ENCODE measurements around the gene CARD11.

CARD11 gene

DNA sequence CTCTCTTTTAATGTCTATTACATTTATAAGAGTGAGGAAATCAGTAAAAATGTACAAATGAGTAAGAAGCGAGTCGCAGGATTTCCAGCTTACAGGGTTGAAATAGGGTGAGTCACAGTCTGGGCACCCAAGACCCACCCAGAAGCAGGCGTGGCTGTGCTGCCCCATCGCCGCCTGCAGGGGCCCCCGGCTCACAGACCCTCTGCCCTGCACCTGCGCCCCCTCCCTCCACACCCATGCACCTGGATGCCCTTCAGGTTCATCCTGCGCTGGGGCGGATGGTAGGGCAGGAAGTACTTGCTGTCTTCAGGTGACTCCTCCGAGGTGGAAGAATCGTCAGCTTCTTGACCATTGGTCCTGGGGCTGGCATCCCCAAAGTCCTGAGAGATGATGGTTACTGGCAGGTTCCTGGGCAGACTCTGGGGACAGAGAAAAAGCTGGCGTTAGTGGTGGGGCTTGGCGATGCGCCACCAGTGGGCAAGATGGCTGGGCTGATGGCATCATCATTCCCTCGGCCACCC, 109.4 kb downstream of the CARD11 start:
- no peaks in the 10 kb centered on the region for H3K9me3 ChIP-seq (ENCODE audit: low read length)
- peaks cover 5% of the 10 kb centered on the region for H3K27me3 ChIP-seq (ENCODE audit: insufficient read depth, low read length)
- H3K4me3 ChIP-seq (ENCODE audit: low read length): no peak overlapping the region
- no peaks in the 10 kb centered on the region for H3K36me3 ChIP-seq (ENCODE audit: insufficient read depth, low read length)
- no peak overlapping the region for H2AFZ ChIP-seq (ENCODE audit: low read depth, low read length)
- H3K4me1 ChIP-seq (ENCODE audit: insufficient read depth, low read length): no peaks in the 10 kb centered on the region

DNA sequence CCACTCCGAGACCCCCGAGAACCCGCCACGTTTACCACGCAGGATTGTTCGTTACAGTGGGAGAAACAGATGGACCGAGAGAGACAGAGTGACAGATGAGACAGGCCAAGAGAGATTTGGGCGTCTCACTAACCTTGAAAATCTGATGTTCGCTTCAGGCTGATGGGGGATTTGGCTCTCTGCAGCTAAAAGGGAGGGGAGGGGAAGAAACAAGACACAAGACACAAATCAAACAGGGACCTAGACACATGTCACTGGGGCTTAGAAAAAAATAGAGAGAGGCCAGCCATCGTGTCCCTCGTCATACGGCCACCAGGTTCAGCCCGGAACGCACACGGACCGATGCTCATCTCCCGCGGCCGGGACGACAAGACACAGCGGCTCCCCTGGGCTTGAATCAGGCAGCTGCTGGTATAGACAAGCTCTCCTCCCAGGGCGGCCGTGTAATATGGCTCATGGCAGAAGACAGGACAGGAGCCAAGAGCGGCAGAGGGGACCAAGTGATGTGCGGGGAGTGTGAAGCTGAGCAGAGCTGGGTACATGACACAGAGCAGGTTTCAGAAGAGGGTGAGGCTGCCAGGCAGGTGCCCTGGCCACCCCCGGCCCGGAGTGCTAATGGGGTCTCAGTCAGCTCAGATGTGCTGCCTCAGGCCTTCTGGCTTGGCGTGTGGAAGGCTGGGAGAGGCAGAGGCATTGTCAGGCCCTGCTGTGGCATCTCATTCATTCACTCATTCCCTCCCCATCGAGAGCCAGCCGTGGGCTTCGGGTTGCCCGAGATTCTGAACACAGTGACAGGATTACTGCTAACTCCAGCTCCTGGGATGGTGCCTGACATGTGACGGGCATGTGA, 111.0 kb downstream of the CARD11 start:
- Histone ChIP-seq H3K4me3 (ENCODE audit: low read length) (no peak overlapping the region), H3K27me3 (ENCODE audit: insufficient read depth, low read length) (peaks cover 8% of the 10 kb centered on the region), H3K4me1 (ENCODE audit: insufficient read depth, low read length) (no peaks in the 10 kb centered on the region), H3K9me3 (ENCODE audit: low read length) (no peaks in the 10 kb centered on the region), H2AFZ (ENCODE audit: low read depth, low read length) (no peak overlapping the region), H3K36me3 (ENCODE audit: insufficient read depth, low read length) (no peaks in the 10 kb centered on the region)

DNA sequence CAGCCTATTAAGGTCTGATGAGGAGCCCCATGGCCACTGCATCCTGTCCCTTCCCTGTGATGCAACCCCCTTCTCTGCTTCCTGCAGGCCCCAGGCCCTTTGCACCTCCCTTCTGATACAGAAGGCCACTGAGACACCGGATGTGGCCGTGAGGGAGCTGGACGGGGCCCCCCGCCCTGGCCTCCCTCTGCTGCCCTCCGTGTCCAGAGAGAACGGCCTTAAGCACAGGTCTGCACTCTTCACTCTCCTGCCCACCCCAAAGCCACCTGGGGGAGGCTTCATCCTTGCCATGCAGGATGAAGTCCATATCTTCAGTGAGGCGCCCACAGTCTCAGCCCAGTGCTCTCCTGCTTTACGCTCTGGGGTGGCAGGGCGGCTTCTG, 112.6 kb downstream of the CARD11 start:
- H3K4me1 ChIP-seq (ENCODE audit: insufficient read depth, low read length): no peaks in the 10 kb centered on the region
- H3K9me3 ChIP-seq (ENCODE audit: low read length): no peaks in the 10 kb centered on the region
- H3K36me3 ChIP-seq (ENCODE audit: insufficient read depth, low read length): no peaks in the 10 kb centered on the region
- no peak overlapping the region for H2AFZ ChIP-seq (ENCODE audit: low read depth, low read length)
- no peak overlapping the region for H3K4me3 ChIP-seq (ENCODE audit: low read length)
- peaks cover 8% of the 10 kb centered on the region for H3K27me3 ChIP-seq (ENCODE audit: insufficient read depth, low read length)

DNA sequence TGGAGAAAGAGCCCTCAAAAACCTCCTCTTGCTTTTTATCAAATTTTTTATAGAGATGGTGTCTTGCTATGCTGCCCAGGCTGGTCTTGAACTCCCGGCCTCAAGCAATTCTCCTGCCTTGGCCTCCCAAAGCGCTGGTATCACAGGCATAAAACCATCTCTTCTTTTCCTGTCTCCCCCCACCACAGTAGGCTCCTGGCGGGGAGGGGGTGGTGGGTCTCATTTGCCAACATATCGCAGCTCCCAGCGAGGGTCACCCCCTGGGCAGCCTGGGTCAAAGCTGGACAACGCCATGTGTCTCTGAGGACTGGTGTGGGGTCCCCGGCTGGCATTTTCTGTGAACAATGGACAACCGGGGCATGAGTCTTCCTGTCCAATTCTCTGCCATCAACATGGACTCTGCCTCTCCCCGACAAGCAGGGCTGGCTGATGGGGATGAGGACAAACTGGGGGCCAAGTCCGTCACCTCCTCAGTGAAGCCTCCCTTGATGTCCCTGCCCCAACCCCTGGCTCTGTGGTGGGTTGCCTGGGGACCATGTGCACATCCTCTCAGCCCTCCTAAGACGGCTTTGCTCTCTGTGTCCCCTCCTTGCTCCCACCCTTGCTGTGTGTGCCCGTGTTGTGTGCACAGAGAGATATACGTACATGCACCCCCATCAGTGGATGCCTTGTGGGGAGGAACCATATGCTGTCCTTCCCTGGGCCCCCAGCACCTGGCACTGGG, 113.2 kb downstream of the CARD11 start:
- Histone ChIP-seq H3K9me3 (ENCODE audit: low read length) (no peaks in the 10 kb centered on the region), H3K4me3 (ENCODE audit: low read length) (no peak overlapping the region), H3K27me3 (ENCODE audit: insufficient read depth, low read length) (peaks cover 13% of the 10 kb centered on the region), H2AFZ (ENCODE audit: low read depth, low read length) (no peak overlapping the region), H3K36me3 (ENCODE audit: insufficient read depth, low read length) (no peaks in the 10 kb centered on the region), H3K4me1 (ENCODE audit: insufficient read depth, low read length) (no peaks in the 10 kb centered on the region)

DNA sequence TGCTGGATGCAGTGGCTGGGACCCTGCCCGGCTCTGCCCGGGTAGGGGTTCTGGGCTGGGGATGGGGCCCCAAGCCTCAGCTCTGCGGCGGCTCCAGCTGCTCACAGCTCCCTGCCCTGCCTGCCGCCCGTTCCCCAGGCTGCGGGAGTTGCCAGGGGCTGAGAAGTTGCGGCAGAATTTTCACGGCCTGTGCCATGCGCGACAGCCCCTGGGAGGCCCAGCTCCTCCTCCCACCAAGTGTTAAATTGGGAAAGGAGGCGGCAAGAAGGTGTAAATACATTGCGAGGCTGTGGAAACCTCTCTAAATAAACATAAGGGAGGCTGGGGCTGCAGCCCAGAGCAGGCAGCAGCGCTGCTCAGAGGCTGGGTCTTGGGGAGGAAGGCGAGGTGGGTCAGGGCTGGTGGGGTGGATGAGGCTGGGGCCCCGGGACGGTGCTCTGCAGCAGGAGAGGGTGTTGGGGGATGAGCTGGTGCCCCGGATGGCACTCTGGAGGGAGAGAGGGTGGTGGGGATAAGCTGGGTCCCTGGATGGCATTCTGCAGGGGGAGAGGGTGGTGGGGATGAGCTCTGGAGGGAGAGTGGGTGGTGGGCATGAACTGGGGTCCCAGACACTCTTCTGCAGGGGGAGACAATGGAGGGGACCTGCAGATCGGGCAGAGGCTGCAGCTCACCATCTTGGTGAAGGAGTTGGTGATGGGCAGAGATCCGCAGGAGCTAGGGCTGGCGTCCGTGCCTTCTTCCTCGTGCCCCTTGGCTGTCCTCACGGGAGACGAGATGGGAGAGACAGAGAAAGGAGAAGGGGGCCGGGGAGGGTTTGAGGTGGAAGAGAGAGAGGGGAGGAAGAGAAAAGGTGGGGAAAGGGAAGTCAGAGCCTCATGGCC, 114.1 kb downstream of the CARD11 start:
- H2AFZ ChIP-seq (ENCODE audit: low read depth, low read length): no peak overlapping the region
- no peak overlapping the region for H3K4me3 ChIP-seq (ENCODE audit: low read length)
- no peaks in the 10 kb centered on the region for H3K36me3 ChIP-seq (ENCODE audit: insufficient read depth, low read length)
- no peaks in the 10 kb centered on the region for H3K4me1 ChIP-seq (ENCODE audit: insufficient read depth, low read length)
- no peaks in the 10 kb centered on the region for H3K9me3 ChIP-seq (ENCODE audit: low read length)
- peaks cover 13% of the 10 kb centered on the region for H3K27me3 ChIP-seq (ENCODE audit: insufficient read depth, low read length)

DNA sequence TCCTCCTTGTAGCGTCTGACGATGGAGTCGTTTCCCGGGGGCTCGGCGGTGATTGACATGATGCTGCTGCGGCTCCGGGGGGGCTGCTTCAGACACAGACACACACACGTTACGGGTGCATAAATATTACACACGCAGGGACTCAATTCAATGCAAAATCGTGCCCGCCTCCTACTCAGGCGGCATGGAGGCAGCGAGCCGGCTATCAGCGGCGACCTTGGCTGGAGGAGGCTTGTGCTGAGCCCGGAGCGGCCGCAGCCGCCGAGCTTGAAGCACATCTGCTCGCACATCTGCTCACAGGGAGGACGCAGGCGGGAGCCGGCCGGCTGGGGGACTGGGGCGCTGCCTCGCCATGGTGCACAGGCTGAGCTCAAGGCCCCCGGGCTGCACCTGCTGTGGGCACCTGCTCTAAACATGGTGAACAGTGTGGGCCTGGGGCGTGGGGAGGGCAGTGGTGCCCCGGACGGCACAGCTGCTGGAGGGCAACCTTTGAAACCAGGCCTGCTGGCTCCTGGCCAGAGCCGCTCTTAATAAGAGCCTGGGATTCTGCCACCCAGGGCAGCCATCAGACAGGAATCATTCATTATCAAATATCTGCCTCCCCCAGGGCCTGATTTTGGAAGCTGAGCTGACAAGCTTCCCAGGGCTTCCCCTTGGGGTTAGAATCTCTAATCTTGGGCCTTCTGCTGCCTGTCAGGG, 114.9 kb downstream of the CARD11 start:
- Histone ChIP-seq H3K36me3 (ENCODE audit: insufficient read depth, low read length) (no peaks in the 10 kb centered on the region), H2AFZ (ENCODE audit: low read depth, low read length) (no peak overlapping the region), H3K4me3 (ENCODE audit: low read length) (no peak overlapping the region), H3K27me3 (ENCODE audit: insufficient read depth, low read length) (peaks cover 13% of the 10 kb centered on the region), H3K4me1 (ENCODE audit: insufficient read depth, low read length) (no peaks in the 10 kb centered on the region), H3K9me3 (ENCODE audit: low read length) (no peaks in the 10 kb centered on the region)

DNA sequence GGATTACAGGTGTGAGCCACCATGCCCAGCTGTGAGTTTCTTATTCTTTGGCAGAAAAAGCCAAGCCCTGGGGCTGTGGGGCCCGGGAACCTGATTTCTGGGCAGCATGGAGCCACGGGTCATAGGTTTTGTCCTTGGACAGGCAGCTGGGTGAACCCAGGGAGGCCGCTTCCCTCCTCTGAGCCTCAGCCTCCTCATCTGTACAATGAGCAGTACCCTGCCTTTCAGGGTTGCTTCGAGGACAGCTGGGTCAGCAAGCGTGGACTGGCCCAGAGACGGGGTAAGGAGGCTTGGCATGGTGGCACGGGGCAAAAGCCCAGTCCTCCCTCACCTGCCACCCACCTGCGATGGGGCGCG, 115.4 kb downstream of the CARD11 start:
- Histone ChIP-seq H3K36me3 (ENCODE audit: insufficient read depth, low read length) (no peaks in the 10 kb centered on the region), H3K4me1 (ENCODE audit: insufficient read depth, low read length) (no peaks in the 10 kb centered on the region), H3K4me3 (ENCODE audit: low read length) (no peak overlapping the region), H3K27me3 (ENCODE audit: insufficient read depth, low read length) (peaks cover 13% of the 10 kb centered on the region), H2AFZ (ENCODE audit: low read depth, low read length) (no peak overlapping the region), H3K9me3 (ENCODE audit: low read length) (no peaks in the 10 kb centered on the region)

DNA sequence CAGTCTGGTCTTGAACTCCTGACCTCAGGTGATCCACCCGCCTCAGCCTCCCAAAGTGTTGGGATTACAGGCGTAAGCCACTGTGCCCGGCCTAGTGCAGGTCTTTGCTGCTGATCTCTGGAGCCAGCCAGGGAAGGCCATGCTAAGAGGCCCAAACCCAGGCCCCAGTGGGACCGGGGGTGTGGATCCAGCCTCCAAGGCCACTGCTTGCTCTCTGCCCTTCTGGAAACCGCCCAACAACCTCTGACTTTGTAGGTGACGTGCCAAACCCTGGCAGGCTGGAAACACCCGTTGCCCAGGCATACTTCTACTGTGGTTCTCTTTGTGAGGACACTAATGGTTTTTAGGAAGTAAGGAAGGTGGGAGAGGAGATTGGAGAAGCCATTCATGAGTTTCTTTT, 116.1 kb downstream of the CARD11 start:
- Histone ChIP-seq H2AFZ (ENCODE audit: low read depth, low read length) (no peak overlapping the region), H3K27me3 (ENCODE audit: insufficient read depth, low read length) (peaks cover 13% of the 10 kb centered on the region), H3K4me3 (ENCODE audit: low read length) (no peak overlapping the region), H3K4me1 (ENCODE audit: insufficient read depth, low read length) (no peaks in the 10 kb centered on the region), H3K9me3 (ENCODE audit: low read length) (no peaks in the 10 kb centered on the region), H3K36me3 (ENCODE audit: insufficient read depth, low read length) (no peaks in the 10 kb centered on the region)

DNA sequence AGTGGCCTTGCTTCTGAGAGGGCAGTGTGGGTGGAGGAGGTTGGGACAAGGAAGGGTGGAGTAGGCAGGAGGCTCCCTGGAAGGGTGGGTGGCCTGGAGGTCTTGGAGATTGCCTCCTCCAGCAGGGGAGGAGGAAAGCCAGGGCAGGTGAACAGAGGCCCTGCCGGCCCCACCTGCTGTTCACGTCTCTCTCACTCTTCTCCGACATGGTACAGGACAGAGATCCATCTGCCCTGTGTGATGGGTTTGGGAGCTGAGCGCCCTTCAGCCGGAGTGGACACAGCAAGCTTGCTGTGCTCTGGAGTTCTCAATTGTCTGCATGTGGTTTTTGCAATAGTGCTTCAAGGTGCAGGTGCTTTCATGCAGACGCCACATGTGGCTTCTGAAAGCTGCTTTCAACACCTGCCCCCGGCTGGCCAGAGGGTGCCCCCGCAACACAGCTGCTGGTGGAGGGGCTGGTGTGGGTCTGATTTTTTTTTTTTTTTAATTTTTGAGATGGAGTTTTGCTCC, 116.7 kb downstream of the CARD11 start:
- H3K27me3 ChIP-seq (ENCODE audit: insufficient read depth, low read length): peaks cover 13% of the 10 kb centered on the region
- H2AFZ ChIP-seq (ENCODE audit: low read depth, low read length): no peak overlapping the region
- no peaks in the 10 kb centered on the region for H3K36me3 ChIP-seq (ENCODE audit: insufficient read depth, low read length)
- peaks cover 6% of the 10 kb centered on the region for H3K4me1 ChIP-seq (ENCODE audit: insufficient read depth, low read length)
- H3K9me3 ChIP-seq (ENCODE audit: low read length): no peaks in the 10 kb centered on the region
- H3K4me3 ChIP-seq (ENCODE audit: low read length): no peak overlapping the region

DNA sequence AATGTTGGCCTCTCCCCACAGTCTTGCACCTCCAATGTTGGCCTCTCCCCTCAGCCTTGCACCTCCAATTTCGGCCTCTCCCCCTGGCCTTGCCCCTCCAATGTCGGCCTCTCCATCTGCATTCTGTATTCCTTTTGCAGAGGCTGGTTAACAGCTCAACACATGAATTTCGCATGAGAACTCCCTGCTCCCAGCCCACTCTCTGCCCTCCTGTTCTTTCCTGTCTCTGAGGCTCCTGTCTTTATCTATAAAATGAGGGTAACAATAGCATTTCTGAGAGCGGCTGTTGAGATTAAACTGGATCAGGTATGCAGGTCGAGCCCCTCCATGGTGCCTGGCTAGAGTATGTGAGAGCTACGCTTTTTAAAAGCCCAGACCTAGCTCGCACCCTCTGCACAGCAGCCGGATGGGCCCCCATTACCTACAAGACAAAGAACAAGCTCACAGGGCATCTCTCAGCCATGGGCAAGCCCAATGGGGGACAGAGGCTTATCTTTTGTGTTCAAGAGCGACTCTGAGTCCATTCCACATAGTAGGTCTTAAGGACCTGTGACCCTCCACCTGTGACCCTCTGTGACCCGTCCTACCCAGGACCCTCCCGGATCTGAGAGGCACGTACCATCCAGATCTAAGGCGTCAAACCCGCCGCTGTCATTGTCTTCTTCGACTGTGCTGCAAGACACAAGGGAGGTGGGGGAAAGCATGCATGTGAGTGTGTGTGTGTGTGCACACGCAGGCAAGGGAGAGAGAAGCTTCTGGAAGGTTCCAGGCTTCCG, 117.4 kb downstream of the CARD11 start:
- Histone ChIP-seq H2AFZ (ENCODE audit: low read depth, low read length) (no peak overlapping the region), H3K36me3 (ENCODE audit: insufficient read depth, low read length) (no peaks in the 10 kb centered on the region), H3K4me3 (ENCODE audit: low read length) (no peak overlapping the region), H3K27me3 (ENCODE audit: insufficient read depth, low read length) (peaks cover 13% of the 10 kb centered on the region), H3K9me3 (ENCODE audit: low read length) (no peaks in the 10 kb centered on the region), H3K4me1 (ENCODE audit: insufficient read depth, low read length) (peaks cover 12% of the 10 kb centered on the region)

DNA sequence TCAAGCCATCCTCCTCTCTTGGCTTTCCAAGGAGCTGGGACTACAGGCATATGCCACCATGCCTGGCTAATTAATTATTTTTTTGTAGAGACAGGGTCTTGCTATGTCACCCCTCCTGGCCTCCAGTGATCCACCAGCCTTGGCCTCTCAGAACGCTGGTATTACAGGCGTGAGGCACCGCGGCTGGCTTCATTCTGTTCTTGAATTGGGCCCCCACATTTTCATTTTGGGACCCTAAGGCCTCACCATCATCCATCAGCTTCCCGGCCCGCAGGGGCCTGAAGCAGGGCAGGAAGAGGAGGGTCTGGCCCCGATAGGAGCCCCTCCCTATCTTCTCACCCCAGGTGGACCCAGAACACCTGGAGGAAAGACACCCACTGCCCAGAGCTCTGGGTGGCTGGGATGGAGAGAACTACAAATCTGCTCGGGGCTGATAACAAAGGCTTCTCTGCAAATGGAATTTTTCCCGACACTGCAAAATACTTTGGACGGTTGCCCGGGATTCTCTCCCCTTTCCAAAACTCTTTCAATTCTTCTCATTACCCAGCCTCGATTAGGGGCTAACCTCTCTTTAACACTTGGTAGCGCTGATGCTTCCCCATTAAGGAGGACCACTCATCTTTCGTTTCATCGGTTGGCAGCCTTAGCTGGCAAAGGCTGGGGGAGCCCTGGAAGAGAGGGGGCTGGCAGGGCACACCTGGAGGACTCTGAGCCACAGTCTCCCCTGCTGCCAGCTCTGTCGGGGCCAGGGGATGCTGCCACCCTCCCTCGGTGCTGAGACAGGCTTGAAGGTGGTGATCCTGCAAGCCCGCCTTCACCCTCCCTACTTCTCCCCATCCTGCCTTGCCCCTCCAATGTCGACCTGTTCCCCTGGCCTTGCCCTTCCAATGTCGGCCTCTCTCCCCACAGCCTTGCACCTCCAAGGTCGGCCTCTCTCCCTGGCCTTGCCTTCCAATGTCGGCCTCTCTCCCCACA, 118.5 kb downstream of the CARD11 start:
- Histone ChIP-seq H3K36me3 (ENCODE audit: insufficient read depth, low read length) (no peaks in the 10 kb centered on the region), H3K4me1 (ENCODE audit: insufficient read depth, low read length) (peaks cover 17% of the 10 kb centered on the region), H3K27me3 (ENCODE audit: insufficient read depth, low read length) (peaks cover 13% of the 10 kb centered on the region), H3K4me3 (ENCODE audit: low read length) (no peak overlapping the region), H3K9me3 (ENCODE audit: low read length) (no peaks in the 10 kb centered on the region), H2AFZ (ENCODE audit: low read depth, low read length) (no peak overlapping the region)

Data from neuron (in vitro differentiated cells).